ENCODE data around the gene SCRN2.

Gene SCRN2

GRCh38 chr17:47866941-47867340, 25.9 kb upstream of the SCRN2 start:
- no peaks in the 10 kb centered on the region for H3K79me2 ChIP-seq (ENCODE audit: control insufficient read depth, insufficient read depth, low read length)
- H3K27me3 ChIP-seq (ENCODE audit: insufficient read depth, low read length, poor library complexity), result no peaks in the 10 kb centered on the region
- no peak overlapping the region for H3K27ac ChIP-seq (ENCODE audit: low read depth, low read length)
- no peak for DNase-seq
- H3K36me3 ChIP-seq (ENCODE audit: control insufficient read depth, insufficient read depth, low read length), result no peaks in the 10 kb centered on the region
- H4K5ac ChIP-seq (ENCODE audit: low read length), result no peak overlapping the region
- no peak overlapping the region for H2AK5ac ChIP-seq (ENCODE audit: low read length)
- H3K4me2 ChIP-seq (ENCODE audit: low read length), result no peak overlapping the region
- no peak overlapping the region for H2BK5ac ChIP-seq (ENCODE audit: low read length)
- WGBS (ENCODE audit: extremely low coverage, insufficient coverage, low lambda C conversion rate), result no CpG with 5 or more reads among the region's 20 CpGs
- H3K4ac ChIP-seq (ENCODE audit: low read depth, low read length), result no peak overlapping the region
- H3K23ac ChIP-seq (ENCODE audit: low read length), result no peak overlapping the region
- no peaks in the 10 kb centered on the region for H3K79me1 ChIP-seq (ENCODE audit: low read length)
- no peak overlapping the region for H2BK15ac ChIP-seq (replicated peaks; ENCODE audit: low read depth)
- H2BK120ac ChIP-seq (ENCODE audit: low read depth, low read length), result no peak overlapping the region
- H3K18ac ChIP-seq (ENCODE audit: low read length), result no peak overlapping the region
- H3K56ac ChIP-seq (ENCODE audit: low read length), result no peak overlapping the region
- no peak overlapping the region for H3K9ac ChIP-seq (ENCODE audit: low read length)
- H4K8ac ChIP-seq (ENCODE audit: low read depth, low read length), result no peak overlapping the region
- H3K4me3 ChIP-seq (ENCODE audit: low read length), result no peak overlapping the region
- H3K4me1 ChIP-seq (ENCODE audit: control insufficient read depth, low read depth, low read length), result peaks cover 16% of the 10 kb centered on the region

- Histone ChIP-seq H3K79me2 (ENCODE audit: control insufficient read depth, insufficient read depth, low read length) (no peaks in the 10 kb centered on the region), H3K18ac (ENCODE audit: low read length) (no peak overlapping the region), H3K9ac (ENCODE audit: low read length) (no peak overlapping the region), H3K27me3 (ENCODE audit: insufficient read depth, low read length, poor library complexity) (no peaks in the 10 kb centered on the region), H3K56ac (ENCODE audit: low read length) (no peak overlapping the region), H3K4ac (ENCODE audit: low read depth, low read length) (no peak overlapping the region), H2BK5ac (ENCODE audit: low read length) (no peak overlapping the region), H2BK120ac (ENCODE audit: low read depth, low read length) (no peak overlapping the region), H2BK15ac (replicated peaks; ENCODE audit: low read depth) (no peak overlapping the region), H3K4me2 (ENCODE audit: low read length) (no peak overlapping the region), H2AK5ac (ENCODE audit: low read length) (no peak overlapping the region), H3K4me3 (ENCODE audit: low read length) (no peak overlapping the region), H3K79me1 (ENCODE audit: low read length) (no peaks in the 10 kb centered on the region), H3K4me1 (ENCODE audit: control insufficient read depth, low read depth, low read length) (peaks cover 11% of the 10 kb centered on the region), H3K36me3 (ENCODE audit: control insufficient read depth, insufficient read depth, low read length) (no peaks in the 10 kb centered on the region), H4K5ac (ENCODE audit: low read length) (no peak overlapping the region), H3K27ac (ENCODE audit: low read depth, low read length) (no peak overlapping the region), H3K23ac (ENCODE audit: low read length) (no peak overlapping the region), H4K8ac (ENCODE audit: low read depth, low read length) (no peak overlapping the region)
- no CpG with 5 or more reads among the region's 7 CpGs for WGBS (ENCODE audit: extremely low coverage, insufficient coverage, low lambda C conversion rate)
- no peak for DNase-seq
These were observed 23.7 kb upstream of the SCRN2 start for GRCh38 chr17:47864791-47865216.

GRCh38 chr17:47862621-47863440, 21.8 kb upstream of the SCRN2 start:
- Histone ChIP-seq H3K4ac (ENCODE audit: low read depth, low read length) (no peak overlapping the region), H2BK5ac (ENCODE audit: low read length) (no peak overlapping the region), H3K18ac (ENCODE audit: low read length) (no peak overlapping the region), H4K8ac (ENCODE audit: low read depth, low read length) (no peak overlapping the region), H2BK120ac (ENCODE audit: low read depth, low read length) (no peak overlapping the region), H3K4me1 (ENCODE audit: control insufficient read depth, low read depth, low read length) (peaks cover 10% of the 10 kb centered on the region), H3K4me2 (ENCODE audit: low read length) (no peak overlapping the region), H3K27me3 (ENCODE audit: insufficient read depth, low read length, poor library complexity) (no peaks in the 10 kb centered on the region), H3K79me1 (ENCODE audit: low read length) (no peaks in the 10 kb centered on the region), H2AK5ac (ENCODE audit: low read length) (no peak overlapping the region), H4K5ac (ENCODE audit: low read length) (no peak overlapping the region), H3K9ac (ENCODE audit: low read length) (no peak overlapping the region), H3K4me3 (ENCODE audit: low read length) (no peak overlapping the region), H3K79me2 (ENCODE audit: control insufficient read depth, insufficient read depth, low read length) (no peaks in the 10 kb centered on the region), H2BK15ac (replicated peaks; ENCODE audit: low read depth) (no peak overlapping the region), H3K36me3 (ENCODE audit: control insufficient read depth, insufficient read depth, low read length) (no peaks in the 10 kb centered on the region), H3K56ac (ENCODE audit: low read length) (no peak overlapping the region), H3K23ac (ENCODE audit: low read length) (no peak overlapping the region), H3K27ac (ENCODE audit: low read depth, low read length) (no peak overlapping the region)
- no CpG with 5 or more reads among the region's 7 CpGs for WGBS (ENCODE audit: extremely low coverage, insufficient coverage, low lambda C conversion rate)
- no peak for DNase-seq

GRCh38 chr17:47860386-47860785, 19.3 kb upstream of the SCRN2 start:
- H2BK15ac ChIP-seq (replicated peaks; ENCODE audit: low read depth), result no peak overlapping the region
- no peaks in the 10 kb centered on the region for H3K79me2 ChIP-seq (ENCODE audit: control insufficient read depth, insufficient read depth, low read length)
- no peak overlapping the region for H3K56ac ChIP-seq (ENCODE audit: low read length)
- H3K23ac ChIP-seq (ENCODE audit: low read length), result no peak overlapping the region
- H3K27me3 ChIP-seq (ENCODE audit: insufficient read depth, low read length, poor library complexity), result no peaks in the 10 kb centered on the region
- H3K18ac ChIP-seq (ENCODE audit: low read length), result no peak overlapping the region
- WGBS (ENCODE audit: extremely low coverage, insufficient coverage, low lambda C conversion rate), result no CpG with 5 or more reads among the region's 5 CpGs
- H3K4ac ChIP-seq (ENCODE audit: low read depth, low read length), result no peak overlapping the region
- H3K79me1 ChIP-seq (ENCODE audit: low read length), result no peaks in the 10 kb centered on the region
- H2BK120ac ChIP-seq (ENCODE audit: low read depth, low read length), result no peak overlapping the region
- no peak overlapping the region for H4K5ac ChIP-seq (ENCODE audit: low read length)
- H4K8ac ChIP-seq (ENCODE audit: low read depth, low read length), result no peak overlapping the region
- H3K9ac ChIP-seq (ENCODE audit: low read length), result no peak overlapping the region
- no peak overlapping the region for H3K4me2 ChIP-seq (ENCODE audit: low read length)
- H2AK5ac ChIP-seq (ENCODE audit: low read length), result no peak overlapping the region
- H2BK5ac ChIP-seq (ENCODE audit: low read length), result no peak overlapping the region
- no peak for DNase-seq
- no peaks in the 10 kb centered on the region for H3K36me3 ChIP-seq (ENCODE audit: control insufficient read depth, insufficient read depth, low read length)
- no peak overlapping the region for H3K27ac ChIP-seq (ENCODE audit: low read depth, low read length)
- no peak overlapping the region for H3K4me3 ChIP-seq (ENCODE audit: low read length)
- peaks cover 18% of the 10 kb centered on the region for H3K4me1 ChIP-seq (ENCODE audit: control insufficient read depth, low read depth, low read length)

- Histone ChIP-seq H3K79me2 (ENCODE audit: control insufficient read depth, insufficient read depth, low read length) (no peaks in the 10 kb centered on the region), H3K4me2 (ENCODE audit: low read length) (no peak overlapping the region), H3K56ac (ENCODE audit: low read length) (peak overlapping the region; percentile 90), H3K4me3 (ENCODE audit: low read length) (no peak overlapping the region), H3K79me1 (ENCODE audit: low read length) (no peaks in the 10 kb centered on the region), H2BK15ac (replicated peaks; ENCODE audit: low read depth) (no peak overlapping the region), H3K36me3 (ENCODE audit: control insufficient read depth, insufficient read depth, low read length) (no peaks in the 10 kb centered on the region), H4K5ac (ENCODE audit: low read length) (peak overlapping the region; percentile 50), H3K9ac (ENCODE audit: low read length) (peak overlapping the region; percentile 47), H3K4me1 (ENCODE audit: control insufficient read depth, low read depth, low read length) (peaks cover 28% of the 10 kb centered on the region), H3K4ac (ENCODE audit: low read depth, low read length) (peak overlapping the region; percentile 38), H3K18ac (ENCODE audit: low read length) (peak overlapping the region; percentile 69), H4K8ac (ENCODE audit: low read depth, low read length) (peak overlapping the region; percentile 58), H3K27me3 (ENCODE audit: insufficient read depth, low read length, poor library complexity) (peaks cover 7% of the 10 kb centered on the region), H2BK5ac (ENCODE audit: low read length) (peak overlapping the region; percentile 95), H3K27ac (ENCODE audit: low read depth, low read length) (peak overlapping the region; percentile 59), H2AK5ac (ENCODE audit: low read length) (no peak overlapping the region), H2BK120ac (ENCODE audit: low read depth, low read length) (peak overlapping the region; percentile 30), H3K23ac (ENCODE audit: low read length) (peak overlapping the region; percentile 76)
- WGBS (ENCODE audit: extremely low coverage, insufficient coverage, low lambda C conversion rate), result no CpG with 5 or more reads among the region's 16 CpGs
- DNase-seq, result peak; percentile 82
These were observed 16.7 kb upstream of the SCRN2 start for GRCh38 chr17:47857551-47858455.
